HepG2 (cell line): ENCODE measurements around the gene HMCN1. TPM values are rescaled to one million over a fixed set of nuclear protein-coding genes. Genes with fewer than 3 reads are reported as not detected.

ENCODE experiments used
- ATAC-seq: fragments of 200-7000 bp; cut with Tn5 transposase; 3 replicates; pipeline ENCODE4 v1.9.1; 2020; ENCODE audit warnings: mild to moderate bottlenecking, moderate library complexity
- BruUV-seq: library from RNA; stranded (reverse); fragments of 400-500 nt; replicated peaks from 2 replicates; lab custom pipeline; 2021; lab: Mats Ljungman, UMichigan
- CTCF ChIA-PET: fragments of 300-600 bp; formaldehyde crosslinking; extraction: SDS; loops from one replicate; lab custom pipeline; 2021; ENCODE audit warnings: low total read pairs, inconsistent platforms, low intra/inter-chr PET ratio; lab: Yijun Ruan, JAX
- POLR2A ChIA-PET: fragments of 350-600 bp; sonication (Branson Sonifier 250); formaldehyde crosslinking; loops from one replicate; lab custom pipeline; 2020; ENCODE audit warnings: antibody characterized with exemption, inconsistent platforms; lab: Yijun Ruan, JAX
- DNase-seq: peaks from one replicate; pipeline ENCODE4 v3.0.0-alpha.2; 2015; ENCODE audit warnings: low spot score
- FAIRE-seq: peaks from 3 replicates; lab custom pipeline; 2011; peaks lifted over from hg19 to GRCh38; lab: Jason Lieb, UNC
- H2AFZ ChIP-seq: one replicate; pipeline ENCODE4 v1.6.1; 2011; ENCODE audit warnings: low read length, inconsistent platforms
- H3K27ac ChIP-seq: fragments of 300-600 bp; 3 replicates; pipeline ENCODE4 v1.8.0; 2011; ENCODE audit warnings: mixed run types, mild to moderate bottlenecking, mixed read lengths, low read length, inconsistent platforms; ENCODE audit not compliant: insufficient read depth; ENCODE audit errors: extremely low read length
- H3K27me3 ChIP-seq, 2 experiments: fragments of 200-600 bp in 1 of 2; 2 replicates in 1 of 2; 3 replicates in 1 of 2; pipeline versions ENCODE4 v1.6.0 to v1.8.0; 2011; ENCODE audit warnings: low read length in 2 of 2, mild to moderate bottlenecking in 2 of 2, moderate library complexity in 2 of 2, inconsistent platforms in 1 of 2; ENCODE audit not compliant: insufficient read depth in 2 of 2, control insufficient read depth in 1 of 2
- H3K36me3 ChIP-seq, 2 experiments: fragments of 200-600 bp in 1 of 2; replicated peaks in 1 of 2; 2 replicates in 1 of 2; 3 replicates in 1 of 2; pipeline versions ENCODE4 v1.5.1 to v1.8.0; 2011; ENCODE audit warnings: low read length in 2 of 2, inconsistent platforms in 1 of 2; ENCODE audit not compliant: insufficient read depth in 2 of 2, control insufficient read depth in 1 of 2
- H3K4me1 ChIP-seq: 2 replicates; pipeline ENCODE4 v1.5.1; 2012; ENCODE audit warnings: low read length, inconsistent platforms; ENCODE audit not compliant: insufficient read depth
- H3K4me2 ChIP-seq: 2 replicates; pipeline ENCODE4 v1.6.0; 2011; ENCODE audit warnings: low read depth, low read length, inconsistent platforms
- H3K4me3 ChIP-seq, 3 experiments: fragments of 200-600 bp in 1 of 3; sonication (generic), shearing (Covaris generic) in 1 of 3; replicated peaks in 1 of 3; 2 replicates each; pipeline ENCODE4 v1.5.1; 2011 to 2016; ENCODE audit warnings: low read length in 3 of 3, inconsistent platforms in 2 of 3, low read depth in 2 of 3, mild to moderate bottlenecking in 2 of 3, control low read depth in 1 of 3, mixed read lengths in 1 of 3; ENCODE audit not compliant: insufficient read depth in 1 of 3
- H3K79me2 ChIP-seq: one replicate; pipeline ENCODE4 v1.6.1; 2011; ENCODE audit warnings: low read length, inconsistent platforms; ENCODE audit not compliant: insufficient read depth
- H3K9ac ChIP-seq: 2 replicates; pipeline ENCODE4 v1.6.0; 2011; ENCODE audit warnings: mild to moderate bottlenecking, low read depth, low read length, inconsistent platforms; ENCODE audit not compliant: insufficient read depth
- H3K9me3 ChIP-seq: 2 replicates; pipeline ENCODE4 v1.5.1; 2012; ENCODE audit warnings: mild to moderate bottlenecking, low read length
- H4K20me1 ChIP-seq: 2 replicates; pipeline ENCODE4 v1.6.0; 2011; ENCODE audit warnings: inconsistent platforms, mild to moderate bottlenecking, low read length, moderate library complexity; ENCODE audit not compliant: insufficient read depth
- IKZF5 ChIP-seq: IDR thresholded peaks from 2 replicates; pipeline ENCODE4 v1.6.1; 2018; ENCODE audit warnings: missing genetic modification reagents, mild to moderate bottlenecking, missing compliant biosample characterization
- PAF1 ChIP-seq: IDR thresholded peaks from 2 replicates; pipeline ENCODE4 v1.6.1; 2016; ENCODE audit warnings: missing genetic modification reagents, missing compliant biosample characterization
- ZBTB34 ChIP-seq: sonication (generic); formaldehyde crosslinking; IDR thresholded peaks from 2 replicates; pipeline ENCODE4 v1.8.0; 2022; ENCODE audit warnings: mild to moderate bottlenecking, missing genetic modification reagents
- in situ Hi-C: cut with HindIII; loops from 2 replicates; pipeline ENCODE4 v1.10.0; 2017; ENCODE audit warnings: low pct_unique_long_range_greater_than_20kb; ENCODE audit not compliant: extremely low pct_ligation_motif_present
- intact Hi-C: fragments of 100-400 bp; cut with micrococcal nuclease; formaldehyde crosslinking; loops from one replicate; pipeline ENCODE4 v1.10.0; 2022; ENCODE audit not compliant: unreplicated experiment
- polyA plus RNA-seq, 8 experiments: library from polyadenylated mRNA; depleted of rRNA in 3 of 8; stranded (reverse) in 7 of 8; unstranded in 1 of 8; fragments of >200 nt; fragmentation: Illumina TruSeq in 4 of 8; extraction: Trizol in 4 of 8; gene quantifications; 2 replicates each; pipeline versions ENCODE4 v1.2.1 to v1.2.3, GENCODE V29; 2011 to 2016; ENCODE audit warnings: low read depth in 4 of 8, missing spikeins in 1 of 8, mixed read lengths in 1 of 8; ENCODE audit not compliant: insufficient read depth in 1 of 8
- total RNA-seq, 5 experiments: library from RNA; depleted of rRNA; stranded (reverse); fragments of >200 nt; fragmentation: Illumina TruSeq; extraction: Trizol; gene quantifications; 2 replicates each; pipeline ENCODE4 v1.2.3, GENCODE V29; 2016; ENCODE audit warnings: low read depth in 1 of 5
- TF ChIP-seq, protein P1 (sequence below): sonication (generic); formaldehyde crosslinking; IDR thresholded peaks from one replicate; pipeline ENCODE4 v1.5.1; 2020; ENCODE audit warnings: mild to moderate bottlenecking, missing genetic modification reagents; ENCODE audit errors: not compliant biosample characterization
- TF ChIP-seq, protein P2 (sequence below), 2 experiments: IDR thresholded peaks; 2 replicates each; pipeline ENCODE4 v1.6.1; 2011 to 2012; ENCODE audit warnings: low read length in 2 of 2, borderline replicate concordance in 1 of 2, low read depth in 1 of 2, mild to moderate bottlenecking in 1 of 2, moderate library complexity in 1 of 2
- TF ChIP-seq, protein P3 (sequence below): sonication (generic); formaldehyde crosslinking; IDR thresholded peaks from 2 replicates; pipeline ENCODE4 v1.4.0; 2020; ENCODE audit warnings: missing genetic modification reagents

The HMCN1 gene
- total and polyA plus RNA-seq, 2 of the 13 experiments (the other 11 are each of a cell fraction or from before 2014, with no cell fraction given) = 0.03 TPM; not detected in 1

GRCh38 chr1:186027621-186028020 is 293.4 kb downstream of the HMCN1 start (continued):
- TF ChIP-seq, protein P1, sequence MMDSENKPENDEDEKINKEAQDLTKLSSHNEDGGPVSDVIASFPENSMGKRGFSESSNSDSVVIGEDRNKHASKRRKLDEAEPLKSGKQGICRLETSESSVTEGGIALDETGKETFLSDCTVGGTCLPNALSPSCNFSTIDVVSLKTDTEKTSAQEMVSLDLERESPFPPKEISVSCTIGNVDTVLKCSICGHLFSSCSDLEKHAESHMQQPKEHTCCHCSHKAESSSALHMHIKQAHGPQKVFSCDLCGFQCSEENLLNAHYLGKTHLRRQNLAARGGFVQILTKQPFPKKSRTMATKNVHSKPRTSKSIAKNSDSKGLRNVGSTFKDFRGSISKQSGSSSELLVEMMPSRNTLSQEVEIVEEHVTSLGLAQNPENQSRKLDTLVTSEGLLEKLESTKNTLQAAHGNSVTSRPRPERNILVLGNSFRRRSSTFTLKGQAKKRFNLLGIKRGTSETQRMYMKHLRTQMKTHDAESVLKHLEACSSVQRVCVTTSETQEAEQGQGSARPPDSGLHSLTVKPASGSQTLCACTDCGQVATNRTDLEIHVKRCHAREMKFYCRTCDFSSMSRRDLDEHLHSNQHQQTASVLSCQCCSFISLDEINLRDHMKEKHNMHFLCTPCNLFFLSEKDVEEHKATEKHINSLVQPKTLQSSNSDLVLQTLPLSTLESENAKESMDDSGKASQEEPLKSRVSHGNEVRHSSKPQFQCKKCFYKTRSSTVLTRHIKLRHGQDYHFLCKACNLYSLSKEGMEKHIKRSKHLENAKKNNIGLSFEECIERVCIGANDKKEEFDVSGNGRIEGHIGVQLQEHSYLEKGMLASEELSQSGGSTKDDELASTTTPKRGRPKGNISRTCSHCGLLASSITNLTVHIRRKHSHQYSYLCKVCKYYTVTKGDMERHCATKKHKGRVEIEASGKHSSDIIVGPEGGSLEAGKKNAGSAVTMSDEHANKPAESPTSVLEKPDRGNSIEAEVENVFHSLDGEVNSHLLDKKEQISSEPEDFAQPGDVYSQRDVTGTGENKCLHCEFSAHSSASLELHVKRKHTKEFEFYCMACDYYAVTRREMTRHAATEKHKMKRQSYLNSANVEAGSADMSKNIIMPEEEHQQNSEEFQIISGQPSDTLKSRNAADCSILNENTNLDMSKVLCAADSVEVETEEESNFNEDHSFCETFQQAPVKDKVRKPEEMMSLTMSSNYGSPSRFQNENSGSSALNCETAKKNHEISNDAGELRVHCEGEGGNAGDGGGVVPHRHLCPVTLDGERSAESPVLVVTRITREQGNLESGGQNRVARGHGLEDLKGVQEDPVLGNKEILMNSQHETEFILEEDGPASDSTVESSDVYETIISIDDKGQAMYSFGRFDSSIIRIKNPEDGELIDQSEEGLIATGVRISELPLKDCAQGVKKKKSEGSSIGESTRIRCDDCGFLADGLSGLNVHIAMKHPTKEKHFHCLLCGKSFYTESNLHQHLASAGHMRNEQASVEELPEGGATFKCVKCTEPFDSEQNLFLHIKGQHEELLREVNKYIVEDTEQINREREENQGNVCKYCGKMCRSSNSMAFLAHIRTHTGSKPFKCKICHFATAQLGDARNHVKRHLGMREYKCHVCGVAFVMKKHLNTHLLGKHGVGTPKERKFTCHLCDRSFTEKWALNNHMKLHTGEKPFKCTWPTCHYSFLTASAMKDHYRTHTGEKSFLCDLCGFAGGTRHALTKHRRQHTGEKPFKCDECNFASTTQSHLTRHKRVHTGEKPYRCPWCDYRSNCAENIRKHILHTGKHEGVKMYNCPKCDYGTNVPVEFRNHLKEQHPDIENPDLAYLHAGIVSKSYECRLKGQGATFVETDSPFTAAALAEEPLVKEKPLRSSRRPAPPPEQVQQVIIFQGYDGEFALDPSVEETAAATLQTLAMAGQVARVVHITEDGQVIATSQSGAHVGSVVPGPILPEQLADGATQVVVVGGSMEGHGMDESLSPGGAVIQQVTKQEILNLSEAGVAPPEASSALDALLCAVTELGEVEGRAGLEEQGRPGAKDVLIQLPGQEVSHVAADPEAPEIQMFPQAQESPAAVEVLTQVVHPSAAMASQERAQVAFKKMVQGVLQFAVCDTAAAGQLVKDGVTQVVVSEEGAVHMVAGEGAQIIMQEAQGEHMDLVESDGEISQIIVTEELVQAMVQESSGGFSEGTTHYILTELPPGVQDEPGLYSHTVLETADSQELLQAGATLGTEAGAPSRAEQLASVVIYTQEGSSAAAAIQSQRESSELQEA (CRISPR knock-in tag) = no peak

DNA sequence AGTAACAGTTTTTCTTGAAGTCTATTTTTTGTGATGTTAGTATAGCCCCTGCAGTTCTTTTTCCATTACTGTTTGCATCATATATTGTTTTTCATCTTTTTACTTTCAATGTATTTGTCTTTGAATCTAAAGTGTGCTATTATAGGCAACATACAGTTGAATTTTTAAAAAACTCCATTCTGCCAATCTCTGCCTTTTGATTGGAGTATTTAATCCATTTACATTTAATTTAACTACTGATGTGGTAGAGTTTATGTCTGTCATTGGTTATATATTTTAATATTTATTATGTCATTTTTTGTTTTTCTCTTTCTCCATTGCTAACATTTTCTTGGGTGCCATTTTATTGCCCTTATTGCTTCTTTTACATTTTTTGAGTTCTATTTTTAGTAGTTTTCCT is 296.3 kb downstream of the HMCN1 start:
- Histone ChIP-seq H3K27me3 (no peaks in the 10 kb centered on the region), H2AFZ (no peak overlapping the region), H3K36me3 (no peaks in the 10 kb centered on the region), H3K27ac (no peak overlapping the region), H3K9me3 (no peaks in the 10 kb centered on the region), H3K4me2 (no peak overlapping the region), H3K4me3 (no peak overlapping the region), H4K20me1 (no peaks in the 10 kb centered on the region), H3K9ac (no peak overlapping the region), H3K4me1 (no peaks in the 10 kb centered on the region), H3K79me2 (no peaks in the 10 kb centered on the region)
- BruUV-seq = no TSS peak
- in situ Hi-C loops (no loop called here), intact Hi-C loops (no loop called here)
- POLR2A ChIA-PET = no interaction called here
- no peak for DNase-seq
- no peak for FAIRE-seq
- ATAC-seq = no peak
- CTCF ChIA-PET = no interaction called here
- TF ChIP-seq PAF1 = no peak
- TF ChIP-seq, protein P2, sequence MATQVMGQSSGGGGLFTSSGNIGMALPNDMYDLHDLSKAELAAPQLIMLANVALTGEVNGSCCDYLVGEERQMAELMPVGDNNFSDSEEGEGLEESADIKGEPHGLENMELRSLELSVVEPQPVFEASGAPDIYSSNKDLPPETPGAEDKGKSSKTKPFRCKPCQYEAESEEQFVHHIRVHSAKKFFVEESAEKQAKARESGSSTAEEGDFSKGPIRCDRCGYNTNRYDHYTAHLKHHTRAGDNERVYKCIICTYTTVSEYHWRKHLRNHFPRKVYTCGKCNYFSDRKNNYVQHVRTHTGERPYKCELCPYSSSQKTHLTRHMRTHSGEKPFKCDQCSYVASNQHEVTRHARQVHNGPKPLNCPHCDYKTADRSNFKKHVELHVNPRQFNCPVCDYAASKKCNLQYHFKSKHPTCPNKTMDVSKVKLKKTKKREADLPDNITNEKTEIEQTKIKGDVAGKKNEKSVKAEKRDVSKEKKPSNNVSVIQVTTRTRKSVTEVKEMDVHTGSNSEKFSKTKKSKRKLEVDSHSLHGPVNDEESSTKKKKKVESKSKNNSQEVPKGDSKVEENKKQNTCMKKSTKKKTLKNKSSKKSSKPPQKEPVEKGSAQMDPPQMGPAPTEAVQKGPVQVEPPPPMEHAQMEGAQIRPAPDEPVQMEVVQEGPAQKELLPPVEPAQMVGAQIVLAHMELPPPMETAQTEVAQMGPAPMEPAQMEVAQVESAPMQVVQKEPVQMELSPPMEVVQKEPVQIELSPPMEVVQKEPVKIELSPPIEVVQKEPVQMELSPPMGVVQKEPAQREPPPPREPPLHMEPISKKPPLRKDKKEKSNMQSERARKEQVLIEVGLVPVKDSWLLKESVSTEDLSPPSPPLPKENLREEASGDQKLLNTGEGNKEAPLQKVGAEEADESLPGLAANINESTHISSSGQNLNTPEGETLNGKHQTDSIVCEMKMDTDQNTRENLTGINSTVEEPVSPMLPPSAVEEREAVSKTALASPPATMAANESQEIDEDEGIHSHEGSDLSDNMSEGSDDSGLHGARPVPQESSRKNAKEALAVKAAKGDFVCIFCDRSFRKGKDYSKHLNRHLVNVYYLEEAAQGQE (IDR thresholded peaks at IDR 0.05; ENCODE audit: borderline replicate concordance in 1 of 2, low read depth in 1 of 2, low read length in 2 of 2) = no peak
- TF ChIP-seq ZBTB34 (CRISPR knock-in tag) = no peak
- TF ChIP-seq, protein P3, sequence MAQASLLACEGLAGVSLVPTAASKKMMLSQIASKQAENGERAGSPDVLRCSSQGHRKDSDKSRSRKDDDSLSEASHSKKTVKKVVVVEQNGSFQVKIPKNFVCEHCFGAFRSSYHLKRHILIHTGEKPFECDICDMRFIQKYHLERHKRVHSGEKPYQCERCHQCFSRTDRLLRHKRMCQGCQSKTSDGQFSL = no peak
- TF ChIP-seq IKZF5 (CRISPR knock-in tag) = no peak
